ENCODE results near the gene CYP2D6.
"Not testable (repeated sequence)": the region's sequence is repeated elsewhere in the genome, so short reads cannot be mapped to it uniquely, and the experiment has no call there.

Gene CYP2D6

DNA sequence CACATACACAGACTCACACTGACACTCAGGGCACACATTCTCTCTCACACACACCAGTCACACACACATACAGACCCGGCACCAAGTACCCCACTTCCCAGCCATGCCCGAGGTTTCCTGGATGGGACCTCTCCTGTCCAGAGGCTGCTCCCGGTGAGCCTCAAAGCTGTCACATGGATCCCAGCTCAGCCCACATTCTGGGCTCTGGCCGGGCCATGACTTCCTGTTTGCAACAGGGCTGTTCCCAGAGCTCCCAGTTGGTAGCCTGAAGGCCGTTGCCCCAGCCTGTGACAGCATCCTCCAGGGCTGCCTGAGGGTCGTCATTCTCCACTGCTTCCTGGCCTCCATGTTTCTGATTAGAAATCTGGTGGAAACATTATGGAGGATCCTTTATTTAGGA is 14.6 kb upstream of the CYP2D6 start:
- no peaks in the 10 kb centered on the region for H3F3A ChIP-seq (ENCODE audit: insufficient read depth, low read length)
- H3K4me3 ChIP-seq (ENCODE audit: low read depth, low read length, poor library complexity, severe bottlenecking): no peak overlapping the region
- H4K20me1 ChIP-seq (ENCODE audit: insufficient read depth, low read length): no peaks in the 10 kb centered on the region
- H3K79me2 ChIP-seq (ENCODE audit: insufficient read depth, low read length): no peaks in the 10 kb centered on the region
- peaks cover 8% of the 10 kb centered on the region; the same call in 1 of the 2 replicates for H3K36me3 ChIP-seq (ENCODE audit: insufficient read depth, low read length)
- no peaks in the 10 kb centered on the region for H3K27me3 ChIP-seq (ENCODE audit: insufficient read depth, low read length)
- no peaks in the 10 kb centered on the region for H3K9me3 ChIP-seq (ENCODE audit: low read length)
- H3K4me2 ChIP-seq (ENCODE audit: low read length): no peak overlapping the region
- no peak overlapping the region for H3K27ac ChIP-seq (ENCODE audit: low read depth, low read length, poor library complexity, severe bottlenecking)
- TF ChIP-seq EZH2 (IDR thresholded peaks at IDR 0.05; ENCODE audit: borderline replicate concordance, low read length): no peak
- TF ChIP-seq, protein P1, sequence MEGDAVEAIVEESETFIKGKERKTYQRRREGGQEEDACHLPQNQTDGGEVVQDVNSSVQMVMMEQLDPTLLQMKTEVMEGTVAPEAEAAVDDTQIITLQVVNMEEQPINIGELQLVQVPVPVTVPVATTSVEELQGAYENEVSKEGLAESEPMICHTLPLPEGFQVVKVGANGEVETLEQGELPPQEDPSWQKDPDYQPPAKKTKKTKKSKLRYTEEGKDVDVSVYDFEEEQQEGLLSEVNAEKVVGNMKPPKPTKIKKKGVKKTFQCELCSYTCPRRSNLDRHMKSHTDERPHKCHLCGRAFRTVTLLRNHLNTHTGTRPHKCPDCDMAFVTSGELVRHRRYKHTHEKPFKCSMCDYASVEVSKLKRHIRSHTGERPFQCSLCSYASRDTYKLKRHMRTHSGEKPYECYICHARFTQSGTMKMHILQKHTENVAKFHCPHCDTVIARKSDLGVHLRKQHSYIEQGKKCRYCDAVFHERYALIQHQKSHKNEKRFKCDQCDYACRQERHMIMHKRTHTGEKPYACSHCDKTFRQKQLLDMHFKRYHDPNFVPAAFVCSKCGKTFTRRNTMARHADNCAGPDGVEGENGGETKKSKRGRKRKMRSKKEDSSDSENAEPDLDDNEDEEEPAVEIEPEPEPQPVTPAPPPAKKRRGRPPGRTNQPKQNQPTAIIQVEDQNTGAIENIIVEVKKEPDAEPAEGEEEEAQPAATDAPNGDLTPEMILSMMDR (IDR thresholded peaks at IDR 0.05; ENCODE audit: low read length): no peak
- no peaks in the 10 kb centered on the region for H3K4me1 ChIP-seq (ENCODE audit: insufficient read depth, low read length, severe bottlenecking)
- no peaks in the 10 kb centered on the region for H3K9me2 ChIP-seq (ENCODE audit: low read depth, low read length)
- no peak overlapping the region for H3K9ac ChIP-seq (ENCODE audit: low read length)
- no peak overlapping the region for H2AFZ ChIP-seq (ENCODE audit: low read length)

DNA sequence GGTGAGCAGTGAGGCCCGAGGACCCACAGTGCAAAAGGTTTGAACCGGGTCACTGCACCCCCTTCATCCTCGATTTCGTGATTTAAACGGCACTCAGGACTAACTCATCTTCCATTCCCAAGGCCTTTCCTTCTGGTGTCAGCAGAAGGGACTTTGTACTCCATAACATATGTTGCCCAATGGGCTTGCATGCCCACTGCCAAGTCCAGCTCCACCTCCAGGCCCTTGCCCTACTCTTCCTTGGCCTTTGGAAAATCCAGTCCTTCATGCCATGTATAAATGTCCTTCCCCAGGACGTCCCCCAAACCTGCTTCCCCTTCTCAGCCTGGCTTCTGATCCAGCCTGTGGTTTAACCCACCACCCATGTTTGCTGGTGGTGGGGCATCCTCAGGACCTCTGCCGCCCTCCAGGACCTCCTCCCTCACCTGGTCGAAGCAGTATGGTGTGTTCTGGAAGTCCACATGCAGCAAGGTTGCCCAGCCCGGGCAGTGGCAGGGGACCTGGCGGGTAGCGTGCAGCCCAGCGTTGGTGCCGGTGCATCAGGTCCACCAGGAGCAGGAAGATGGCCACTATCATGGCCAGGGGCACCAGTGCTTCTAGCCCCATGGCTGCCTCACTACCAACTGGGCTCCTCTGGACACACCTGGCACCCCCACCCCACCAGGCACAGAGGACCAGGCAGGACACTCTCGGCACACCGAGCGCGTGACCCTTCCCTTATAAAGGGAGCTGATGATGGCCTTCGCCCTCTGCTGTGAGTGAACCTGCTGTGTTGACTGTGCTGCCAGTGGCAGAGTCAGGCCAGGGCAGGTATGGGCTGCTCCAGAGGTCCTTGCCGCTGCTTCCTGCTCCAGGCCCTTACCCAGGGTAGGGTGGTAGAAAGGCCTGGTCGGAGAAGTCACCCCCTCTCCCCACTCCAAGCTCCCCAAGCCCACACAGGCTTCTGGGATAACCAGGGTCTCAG is 13.5 kb upstream of the CYP2D6 start:
- not testable (repeated sequence) for H3K9me2 ChIP-seq (ENCODE audit: low read depth, low read length); H3K9ac ChIP-seq (ENCODE audit: low read length); H3K27ac ChIP-seq (ENCODE audit: low read depth, low read length, poor library complexity, severe bottlenecking); H3K9me3 ChIP-seq (ENCODE audit: low read length); H3K4me2 ChIP-seq (ENCODE audit: low read length); H3K79me2 ChIP-seq (ENCODE audit: insufficient read depth, low read length); H4K20me1 ChIP-seq (ENCODE audit: insufficient read depth, low read length); H3K27me3 ChIP-seq (ENCODE audit: insufficient read depth, low read length); H3K36me3 ChIP-seq (ENCODE audit: insufficient read depth, low read length); H3K4me3 ChIP-seq (ENCODE audit: low read depth, low read length, poor library complexity, severe bottlenecking); H3K4me1 ChIP-seq (ENCODE audit: insufficient read depth, low read length, severe bottlenecking); H2AFZ ChIP-seq (ENCODE audit: low read length); H3F3A ChIP-seq (ENCODE audit: insufficient read depth, low read length)

DNA sequence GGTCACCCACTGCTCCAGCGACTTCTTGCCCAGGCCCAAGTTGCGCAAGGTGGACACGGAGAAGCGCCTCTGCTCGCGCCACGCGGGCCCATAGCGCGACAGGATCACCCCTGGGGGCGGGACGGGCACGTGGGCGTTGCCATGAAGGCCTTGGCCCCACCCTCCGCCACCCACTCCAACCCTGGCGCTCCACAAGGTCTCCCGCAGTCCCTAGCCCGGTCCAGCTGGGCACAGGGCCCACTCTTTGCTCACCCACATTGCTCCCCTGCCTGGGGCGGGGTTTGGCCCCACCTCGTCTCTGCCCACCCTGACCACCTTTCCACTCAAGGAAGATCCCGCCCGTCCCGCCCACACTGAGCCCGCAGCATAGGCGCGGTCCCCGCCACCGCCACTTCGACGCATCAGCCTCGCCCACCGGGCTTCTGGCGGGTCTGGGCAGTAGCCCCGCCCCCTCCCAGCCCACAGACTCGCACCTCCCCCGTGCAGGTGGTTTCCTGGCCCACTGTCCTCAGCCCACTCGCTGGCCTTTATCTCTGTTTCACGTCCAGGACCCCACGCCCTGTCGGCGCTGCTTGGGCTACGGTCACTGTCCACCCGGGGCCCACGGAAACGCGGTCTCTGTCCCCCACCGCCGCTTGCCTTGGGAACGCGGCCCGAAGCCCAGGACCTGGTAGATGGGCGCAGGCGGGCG is 12.3 kb upstream of the CYP2D6 start:
- no peak overlapping the region for H3K4me2 ChIP-seq (ENCODE audit: low read length)
- no peaks in the 10 kb centered on the region for H3K79me2 ChIP-seq (ENCODE audit: insufficient read depth, low read length)
- 0 out of 2 replicates have a peak, but pooled peaks cover 2% of the 10 kb centered on the region for H3K36me3 ChIP-seq (ENCODE audit: insufficient read depth, low read length)
- no peaks in the 10 kb centered on the region for H3F3A ChIP-seq (ENCODE audit: insufficient read depth, low read length)
- no peaks in the 10 kb centered on the region for H4K20me1 ChIP-seq (ENCODE audit: insufficient read depth, low read length)
- no peaks in the 10 kb centered on the region for H3K9me2 ChIP-seq (ENCODE audit: low read depth, low read length)
- TF ChIP-seq, protein P1 (IDR thresholded peaks at IDR 0.05; ENCODE audit: low read length): no peak
- TF ChIP-seq EZH2 (IDR thresholded peaks at IDR 0.05; ENCODE audit: borderline replicate concordance, low read length): no peak
- H3K4me1 ChIP-seq (ENCODE audit: insufficient read depth, low read length, severe bottlenecking): no peaks in the 10 kb centered on the region
- H2AFZ ChIP-seq (ENCODE audit: low read length): no peak overlapping the region
- H3K27me3 ChIP-seq (ENCODE audit: insufficient read depth, low read length): no peaks in the 10 kb centered on the region
- no peak overlapping the region for H3K27ac ChIP-seq (ENCODE audit: low read depth, low read length, poor library complexity, severe bottlenecking)
- no peak overlapping the region for H3K4me3 ChIP-seq (ENCODE audit: low read depth, low read length, poor library complexity, severe bottlenecking)
- H3K9me3 ChIP-seq (ENCODE audit: low read length): no peaks in the 10 kb centered on the region
- no peak overlapping the region for H3K9ac ChIP-seq (ENCODE audit: low read length)

DNA sequence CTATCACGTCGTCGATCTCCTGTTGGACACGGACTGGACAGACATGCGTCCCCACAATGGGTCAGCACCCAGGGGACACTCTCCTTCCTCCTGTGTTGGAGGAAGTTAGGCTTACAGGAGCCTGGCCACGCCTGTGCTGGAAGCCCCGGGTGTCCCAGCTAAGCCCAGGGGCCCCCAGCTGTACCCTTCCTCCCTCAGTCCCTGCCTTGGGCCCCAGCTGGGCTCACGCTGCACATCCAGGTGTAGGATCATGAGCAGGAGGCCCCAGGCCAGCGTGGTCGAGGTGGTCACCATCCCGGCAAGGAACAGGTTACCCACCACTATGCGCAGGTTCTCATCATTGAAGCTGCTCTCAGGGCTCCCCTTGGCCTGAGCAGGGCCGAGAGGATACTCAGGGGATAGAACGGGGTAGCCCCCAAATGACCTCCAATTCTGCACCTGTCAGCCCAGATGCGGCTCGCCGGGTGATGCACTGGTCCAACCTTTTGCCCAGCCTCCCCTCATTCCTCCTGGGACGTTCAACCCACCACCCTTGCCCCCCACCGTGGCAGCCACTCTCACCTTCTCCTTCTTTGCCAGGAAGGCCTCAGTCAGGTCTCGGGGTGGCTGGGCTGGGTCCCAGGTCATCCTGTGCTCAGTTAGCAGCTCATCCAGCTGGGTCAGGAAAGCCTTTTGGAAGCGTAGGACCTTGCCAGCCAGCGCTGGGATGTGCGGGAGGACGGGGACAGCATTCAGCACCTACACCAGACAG is 10.9 kb upstream of the CYP2D6 start:
- not testable (repeated sequence) for H3K9ac ChIP-seq (ENCODE audit: low read length); H3K27ac ChIP-seq (ENCODE audit: low read depth, low read length, poor library complexity, severe bottlenecking); H3K79me2 ChIP-seq (ENCODE audit: insufficient read depth, low read length); H3K4me2 ChIP-seq (ENCODE audit: low read length); H3K4me1 ChIP-seq (ENCODE audit: insufficient read depth, low read length, severe bottlenecking); H3K4me3 ChIP-seq (ENCODE audit: low read depth, low read length, poor library complexity, severe bottlenecking); H3K9me3 ChIP-seq (ENCODE audit: low read length); H3K9me2 ChIP-seq (ENCODE audit: low read depth, low read length); H3K36me3 ChIP-seq (ENCODE audit: insufficient read depth, low read length); H3K27me3 ChIP-seq (ENCODE audit: insufficient read depth, low read length); H4K20me1 ChIP-seq (ENCODE audit: insufficient read depth, low read length); H2AFZ ChIP-seq (ENCODE audit: low read length); H3F3A ChIP-seq (ENCODE audit: insufficient read depth, low read length)

DNA sequence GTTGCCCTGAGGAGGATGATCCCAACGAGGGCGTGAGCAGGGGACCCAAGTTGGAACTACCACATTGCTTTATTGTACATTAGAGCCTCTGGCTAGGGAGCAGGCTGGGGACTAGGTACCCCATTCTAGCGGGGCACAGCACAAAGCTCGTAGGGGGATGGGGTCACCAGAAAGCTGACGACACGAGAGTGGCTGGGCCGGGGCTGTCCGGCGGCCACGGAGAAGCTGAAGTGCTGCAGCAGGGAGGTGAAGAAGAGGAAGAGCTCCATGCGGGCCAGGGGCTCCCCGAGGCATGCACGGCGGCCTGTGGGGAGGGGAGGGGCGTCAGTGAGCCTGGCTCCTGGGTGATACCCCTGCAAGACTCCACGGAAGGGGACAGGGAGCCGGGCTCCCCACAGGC is 9.5 kb upstream of the CYP2D6 start:
- H3K79me2 ChIP-seq (ENCODE audit: insufficient read depth, low read length); H3K27ac ChIP-seq (ENCODE audit: low read depth, low read length, poor library complexity, severe bottlenecking); H4K20me1 ChIP-seq (ENCODE audit: insufficient read depth, low read length); H3K36me3 ChIP-seq (ENCODE audit: insufficient read depth, low read length); H2AFZ ChIP-seq (ENCODE audit: low read length); H3K4me2 ChIP-seq (ENCODE audit: low read length); H3K9ac ChIP-seq (ENCODE audit: low read length); H3F3A ChIP-seq (ENCODE audit: insufficient read depth, low read length); H3K9me3 ChIP-seq (ENCODE audit: low read length); H3K4me3 ChIP-seq (ENCODE audit: low read depth, low read length, poor library complexity, severe bottlenecking); H3K27me3 ChIP-seq (ENCODE audit: insufficient read depth, low read length); H3K4me1 ChIP-seq (ENCODE audit: insufficient read depth, low read length, severe bottlenecking); H3K9me2 ChIP-seq (ENCODE audit: low read depth, low read length): not testable (repeated sequence)

Measured in OCI-LY1 (cell line).